Stimulated activated CD8-positive, alpha-beta memory T cell treated with anti-CD3 and anti-CD28 coated beads, Interleukin-15, amount 100 ng/mL, for 24 hours (primary cell): ENCODE data around the gene TMEM238.

ENCODE experiments used
- DNase-seq: peaks from one replicate; pipeline ENCODE4 v3.0.0-alpha.2; 2020; ENCODE audit warnings: low read depth

The TMEM238 gene

DNA sequence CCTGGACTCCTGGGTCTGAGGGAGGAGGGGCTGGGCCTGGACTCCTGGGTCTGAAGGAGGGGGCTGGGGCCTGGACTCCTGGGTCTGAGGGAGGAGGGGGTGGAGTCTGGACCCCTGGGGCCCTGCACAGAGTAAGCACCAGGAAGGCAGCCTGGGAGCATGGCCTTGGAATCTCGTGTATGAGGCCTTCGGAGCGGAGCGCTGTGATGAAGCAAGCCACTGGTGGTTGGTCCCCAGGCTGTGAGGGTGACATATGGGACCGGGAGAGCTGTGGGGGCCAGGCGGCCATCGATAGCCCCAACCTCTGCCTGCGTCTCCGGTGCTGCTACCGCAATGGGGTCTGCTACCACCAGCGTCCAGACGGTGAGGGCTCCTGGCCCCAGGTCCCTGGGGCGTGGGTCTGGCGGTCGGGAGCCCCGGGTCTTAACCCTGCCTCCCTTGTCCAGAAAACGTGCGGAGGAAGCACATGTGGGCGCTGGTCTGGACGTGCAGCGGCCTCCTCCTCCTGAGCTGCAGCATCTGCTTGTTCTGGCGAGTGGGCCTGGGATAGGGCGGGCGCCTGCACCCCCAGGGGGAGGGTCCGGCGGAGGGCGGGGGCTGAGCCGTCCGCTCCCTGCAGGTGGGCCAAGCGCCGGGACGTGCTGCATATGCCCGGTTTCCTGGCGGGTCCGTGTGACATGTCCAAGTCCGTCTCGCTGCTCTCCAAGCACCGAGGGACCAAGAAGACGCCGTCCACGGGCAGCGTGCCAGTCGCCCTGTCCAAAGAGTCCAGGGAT lies 6.5 kb downstream of the TMEM238 start:
- no peak for DNase-seq

DNA sequence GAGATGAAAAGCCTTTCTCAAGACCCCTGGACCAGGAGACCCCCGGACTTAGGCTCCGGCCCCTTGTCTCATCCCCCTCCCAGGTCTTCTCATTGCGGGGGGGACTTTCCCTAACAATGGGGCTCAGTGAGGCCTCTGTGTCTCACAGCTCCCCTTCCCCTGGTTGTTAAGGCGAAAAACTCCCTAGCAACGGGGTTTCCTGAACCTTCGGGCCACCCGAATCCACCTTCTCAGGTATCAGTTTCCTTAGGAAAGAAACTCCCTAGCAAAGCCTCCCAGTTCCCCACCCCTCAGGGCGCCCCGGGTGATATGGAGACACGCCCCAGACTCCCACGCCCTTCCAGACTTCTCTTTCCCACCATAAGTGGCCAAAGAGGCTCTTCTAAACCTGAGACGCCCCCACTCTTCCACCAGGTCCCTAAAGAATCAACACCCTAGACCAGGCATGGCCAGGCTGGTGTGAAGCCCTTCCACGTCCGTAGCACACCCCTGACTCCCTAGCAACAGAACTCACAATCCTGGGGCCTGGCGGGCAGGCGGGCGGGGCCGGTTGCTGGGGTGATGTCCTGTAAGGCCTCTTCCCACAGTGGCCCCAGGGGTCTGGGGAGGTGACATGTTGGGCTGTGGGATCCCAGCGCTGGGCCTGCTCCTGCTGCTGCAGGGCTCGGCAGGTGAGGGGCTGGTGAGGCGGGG lies 7.7 kb downstream of the TMEM238 start, which contains the start of gene TMEM190:
TSS of gene TMEM190 (plus strand) at position 586 of the 693 bp plus-strand sequence. CDS start at position 614, 28 bp downstream.
- no peak for DNase-seq

DNA sequence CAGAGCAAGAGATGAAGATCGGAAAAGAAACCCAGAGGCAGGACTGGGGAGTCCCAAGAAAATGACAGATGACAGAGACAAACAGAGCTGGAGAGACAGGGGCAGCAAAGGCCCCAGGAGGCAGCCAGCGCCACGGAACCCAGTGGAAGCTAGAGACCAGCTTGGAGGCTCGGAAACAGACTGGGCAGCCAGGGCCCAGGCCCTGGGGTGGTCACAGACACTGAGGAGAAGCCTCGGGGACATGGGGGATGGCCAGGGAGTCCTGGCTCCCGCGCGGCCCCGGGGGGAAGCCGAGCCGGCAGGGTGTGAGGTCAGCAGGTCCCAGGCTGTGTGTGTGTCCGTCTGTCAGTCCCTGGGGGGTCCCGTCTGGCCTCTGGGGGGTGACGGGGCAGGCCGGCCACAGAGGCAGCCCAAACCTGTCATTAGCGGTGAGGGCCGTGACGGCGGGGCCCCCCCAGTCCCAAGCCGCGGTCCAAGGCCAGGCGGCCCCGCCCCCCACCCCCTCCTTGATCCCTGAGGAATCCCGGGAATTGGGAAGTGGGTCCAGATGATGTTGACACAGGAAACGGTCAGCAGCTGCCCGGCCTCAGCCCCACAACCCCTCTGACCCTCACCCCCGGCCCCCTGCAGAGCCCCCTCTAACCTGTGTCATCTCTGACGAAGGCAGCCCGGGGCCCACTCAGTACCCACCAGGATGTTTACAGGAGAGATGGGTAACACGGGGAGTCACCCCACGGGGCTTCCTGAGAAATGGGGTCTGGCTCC lies 9.9 kb downstream of the TMEM238 start:
- no peak for DNase-seq

DNA sequence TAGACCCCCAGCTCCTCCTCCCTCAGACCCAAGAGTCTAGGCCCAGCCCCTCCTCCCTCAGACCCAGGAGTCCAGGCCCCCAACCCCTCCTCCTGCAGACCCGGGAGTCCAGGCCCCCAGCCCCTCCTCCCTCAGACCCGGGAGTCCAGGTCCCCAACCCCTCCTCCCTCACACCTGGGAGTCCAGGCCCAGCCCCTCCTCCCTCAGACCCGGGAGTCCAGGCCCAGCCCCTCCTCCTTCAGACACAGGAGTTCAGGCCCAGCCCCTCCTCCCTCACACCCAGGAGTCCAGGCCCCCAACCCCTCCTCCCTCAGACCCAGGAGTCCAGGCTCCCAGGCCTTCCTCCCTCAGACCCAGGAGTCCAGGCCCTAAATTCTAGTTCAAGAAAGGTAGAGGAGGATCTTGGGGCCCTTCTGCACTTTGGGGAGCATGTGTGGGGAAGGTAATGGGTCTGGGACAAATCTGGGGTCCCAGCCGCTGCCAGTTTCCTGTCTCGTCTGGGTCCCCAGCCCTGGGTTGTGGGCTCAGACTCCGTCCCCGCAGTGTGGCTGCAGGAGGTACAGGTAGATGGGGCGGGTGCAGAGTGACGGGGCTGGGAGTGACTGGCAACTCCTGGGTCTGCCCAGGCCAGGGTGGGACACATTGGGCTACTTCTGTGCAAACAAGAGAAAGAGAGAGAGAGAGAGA lies 10.6 kb downstream of the TMEM238 start:
- DNase-seq = no peak

DNA sequence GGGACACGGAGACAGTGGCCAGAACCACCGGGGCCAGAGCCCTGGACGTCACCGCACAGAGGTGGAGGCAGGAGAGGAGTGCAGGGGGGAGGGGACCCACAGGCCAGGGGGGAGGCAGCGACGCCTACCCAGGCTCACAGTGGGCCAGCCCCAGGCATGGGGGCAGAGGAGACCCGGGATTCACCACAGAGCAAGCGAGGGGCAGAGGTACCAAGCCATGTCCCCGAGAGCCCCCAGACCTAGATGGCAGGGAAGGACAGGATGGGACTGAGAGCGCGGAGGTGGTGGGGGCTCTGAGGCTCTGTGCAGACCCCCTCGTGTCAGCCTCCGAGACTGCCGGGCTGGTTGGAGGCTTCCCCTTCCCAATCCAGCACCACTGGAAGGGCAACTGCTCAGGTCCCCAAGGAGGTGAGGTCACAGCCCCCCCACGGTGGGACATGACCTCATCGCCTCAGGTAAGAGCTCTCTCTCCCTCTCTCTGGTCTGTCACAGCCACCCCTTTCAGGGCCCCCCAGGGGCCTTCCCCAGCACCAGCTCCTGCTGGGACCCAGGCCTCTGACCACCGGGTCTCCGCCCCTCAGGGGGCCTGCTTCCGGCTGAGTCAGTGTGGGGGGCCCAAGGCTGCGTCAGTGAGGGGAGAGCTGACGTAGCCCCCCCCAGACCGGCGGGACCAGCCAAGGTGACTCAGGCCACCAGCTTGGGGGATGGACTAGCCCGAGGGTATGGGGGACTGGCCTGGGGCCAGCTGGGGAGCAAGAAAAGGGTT lies 11.6 kb downstream of the TMEM238 start:
- no peak for DNase-seq

DNA sequence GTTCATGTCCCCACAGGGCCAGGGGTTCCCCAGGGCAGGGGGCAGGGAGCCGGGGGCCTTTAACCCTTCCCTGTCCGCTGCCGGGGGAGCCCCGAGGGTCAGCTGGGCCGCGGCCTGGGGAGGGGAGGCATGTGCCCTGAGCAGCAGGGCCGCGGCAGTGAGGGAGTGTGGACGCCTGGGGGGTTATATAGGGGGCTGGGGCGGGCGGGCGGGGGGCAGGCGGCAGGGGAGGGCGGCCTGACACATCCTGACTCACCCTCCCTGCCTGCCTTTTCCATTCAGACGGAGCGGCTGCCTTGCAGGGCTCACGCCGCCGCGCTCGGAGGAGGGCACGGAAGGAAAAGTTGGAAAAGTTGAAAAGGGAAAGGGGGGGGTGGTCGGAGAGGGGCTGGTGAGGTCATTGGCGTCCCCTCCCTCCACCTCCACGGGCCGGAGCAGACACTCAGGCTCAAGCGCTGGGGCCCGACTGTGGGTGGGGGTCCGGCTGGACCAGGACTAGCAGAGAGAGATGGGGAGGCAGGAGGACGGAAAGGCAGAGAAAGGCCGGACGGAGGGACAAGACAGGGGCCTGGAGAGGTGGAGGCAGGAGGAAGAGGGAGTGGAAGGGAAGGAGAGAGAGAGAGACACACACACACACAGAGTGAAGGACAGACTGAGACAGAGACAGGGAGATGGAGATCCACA lies 13.6 kb downstream of the TMEM238 start, which contains the start of gene IL11:
TSS of gene IL11 (minus strand) at position 159 of the 684 bp plus-strand sequence. CDS start at position 6, 153 bp downstream.
- DNase-seq = no peak

DNA sequence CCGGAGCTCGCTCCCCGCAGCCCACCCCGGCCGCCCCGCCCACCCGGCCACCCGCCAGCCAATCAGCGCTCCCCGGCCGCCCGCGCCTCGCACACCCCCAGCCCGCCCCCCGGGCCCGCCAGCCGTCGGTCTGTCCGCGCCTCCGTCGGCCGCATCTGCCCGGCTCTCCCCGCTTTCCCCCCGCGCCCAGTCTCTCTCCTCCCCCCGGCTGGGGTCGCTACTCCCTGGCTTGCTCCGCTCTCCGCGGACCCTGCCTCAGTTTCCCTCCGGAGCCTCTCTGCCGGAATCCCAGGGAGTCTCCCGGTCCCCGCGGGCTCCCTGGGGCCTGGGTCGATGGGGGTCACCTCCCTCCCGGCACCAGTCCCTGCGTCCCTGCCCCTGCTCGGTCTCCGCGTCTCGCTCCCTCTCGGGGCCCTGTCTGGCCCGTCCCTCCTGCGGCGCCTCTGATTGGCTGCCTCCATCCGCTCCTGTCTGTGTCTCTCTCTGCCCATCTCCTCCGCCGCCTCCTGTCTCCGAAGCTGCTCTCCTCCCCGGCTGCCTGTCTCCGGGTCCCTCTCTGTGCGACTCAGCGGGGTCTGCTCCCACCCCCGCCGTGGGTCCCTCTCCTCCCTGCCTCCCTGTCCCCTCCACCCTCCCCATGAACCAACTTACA lies 14.3 kb downstream of the TMEM238 start:
- DNase-seq = no peak

DNA sequence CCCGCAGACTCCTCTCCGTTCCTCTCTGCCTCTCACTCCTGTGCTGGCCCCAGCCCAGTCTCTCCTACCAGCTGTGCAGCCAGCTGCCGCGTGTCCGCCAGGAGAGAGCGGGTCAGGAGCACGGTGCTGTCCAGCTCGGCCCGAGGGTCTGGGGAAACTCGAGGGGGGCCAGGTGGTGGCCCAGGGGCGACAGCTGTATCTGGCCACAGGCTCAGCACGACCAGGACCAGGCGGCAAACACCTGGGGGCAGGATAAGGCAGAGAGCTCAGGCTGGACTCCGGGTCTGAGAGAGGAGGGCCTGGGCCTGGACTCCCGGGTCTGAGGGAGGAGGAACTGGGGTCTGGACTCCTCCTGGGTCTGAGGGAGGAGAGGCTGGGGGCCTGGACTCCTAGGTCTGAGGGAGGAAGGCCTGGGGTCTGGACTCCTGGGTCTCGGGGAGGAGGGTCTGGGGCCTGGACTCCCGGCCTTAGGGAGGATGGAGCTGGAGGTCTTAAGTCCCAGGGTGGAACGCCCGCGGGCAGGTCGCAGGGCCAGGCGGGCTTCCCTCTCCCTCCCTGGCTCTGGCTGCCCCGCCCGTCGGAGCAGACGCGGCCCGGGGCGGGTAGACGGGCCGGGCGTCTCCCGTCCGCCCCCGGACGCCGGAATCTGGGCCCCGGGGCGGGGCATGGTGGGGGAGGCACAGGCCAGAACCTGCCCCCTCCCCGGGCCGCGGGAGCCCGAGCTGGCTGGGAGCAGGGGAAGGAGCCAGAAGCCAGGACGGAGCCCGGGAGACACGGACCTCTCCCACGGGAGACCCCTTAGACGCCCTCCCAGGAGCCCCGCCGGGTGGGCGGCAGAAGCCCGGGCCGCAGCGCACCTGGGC lies 15.2 kb downstream of the TMEM238 start:
- no peak for DNase-seq

DNA sequence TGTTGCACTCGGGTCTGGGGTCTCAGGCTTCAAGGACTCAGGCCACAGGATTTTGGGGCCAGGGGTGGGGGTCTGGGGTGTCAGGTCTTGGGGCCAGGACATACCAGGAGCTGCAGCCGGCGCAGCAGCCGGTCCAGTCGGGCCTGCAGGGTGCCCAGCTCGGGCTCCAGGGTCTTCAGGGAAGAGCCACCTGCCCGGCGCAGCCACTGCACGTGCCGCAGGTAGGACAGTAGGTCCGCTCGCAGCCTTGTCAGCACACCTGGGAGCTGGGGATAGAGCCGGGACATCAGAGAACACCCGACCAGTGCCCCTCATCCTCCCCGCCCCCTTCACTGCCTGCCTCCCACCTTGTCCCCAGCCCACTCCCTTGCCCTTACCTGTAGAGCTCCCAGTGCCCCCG lies 16.0 kb downstream of the TMEM238 start:
- no peak for DNase-seq

DNA sequence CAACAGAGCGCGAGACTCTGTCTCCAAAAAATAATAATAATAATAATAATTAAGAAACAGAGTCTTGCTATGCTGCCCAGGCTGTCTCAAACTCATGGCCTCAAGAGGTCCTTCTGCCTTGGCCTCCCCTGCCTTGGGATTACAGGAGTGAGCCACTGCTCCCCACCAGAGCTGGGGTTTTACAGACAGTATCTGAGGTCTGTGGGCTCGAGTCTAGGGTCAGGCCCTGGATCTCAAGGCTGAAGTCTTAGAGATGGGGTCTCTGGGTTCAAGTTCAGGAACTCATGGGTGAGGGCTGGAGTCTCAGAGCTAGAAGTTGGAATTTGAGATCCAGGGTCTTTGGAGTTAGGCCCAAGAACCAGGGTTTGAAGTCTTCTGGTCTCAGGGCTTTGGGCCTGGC lies 17.3 kb downstream of the TMEM238 start:
- no peak for DNase-seq

DNA sequence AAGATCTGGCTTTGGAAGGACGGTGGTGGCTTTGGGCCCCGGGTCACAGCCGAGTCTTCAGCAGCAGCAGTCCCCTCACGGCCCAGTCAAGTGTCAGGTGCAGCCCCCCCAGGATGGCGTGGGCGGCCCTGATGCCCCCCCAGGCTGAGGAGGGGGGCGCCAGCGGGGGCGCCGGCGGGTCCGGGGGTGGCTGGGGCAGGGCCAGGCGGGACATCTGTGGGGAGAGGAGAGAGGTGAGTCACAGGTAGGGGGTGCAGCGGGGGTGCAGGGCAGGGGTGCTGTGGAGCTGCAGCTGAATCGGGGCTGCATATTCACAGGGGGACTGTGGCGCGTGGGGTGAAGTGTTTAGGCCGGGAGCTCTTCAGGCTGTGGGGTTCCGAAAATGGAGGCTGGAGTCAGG lies 18.1 kb downstream of the TMEM238 start:
- DNase-seq = no peak

DNA sequence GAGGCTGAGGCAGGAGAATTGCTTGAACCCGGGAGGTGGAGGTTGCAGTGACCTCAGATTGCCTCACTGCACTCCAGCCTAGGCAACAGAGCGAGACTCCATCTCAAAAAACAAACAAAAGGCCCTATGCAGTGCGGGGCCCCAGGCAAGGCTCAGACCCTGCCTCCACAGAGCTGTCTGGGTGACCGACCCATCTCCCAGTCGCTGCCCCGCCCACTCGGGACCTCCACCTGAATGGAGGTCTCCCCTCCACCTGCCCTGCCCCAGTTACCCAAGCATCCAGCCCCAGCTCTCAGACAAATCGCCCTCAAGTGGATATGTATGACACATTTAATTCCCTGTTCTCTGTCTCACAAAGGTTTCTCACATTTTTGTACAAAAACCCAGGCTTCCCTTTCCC lies 18.8 kb downstream of the TMEM238 start:
- no peak for DNase-seq

DNA sequence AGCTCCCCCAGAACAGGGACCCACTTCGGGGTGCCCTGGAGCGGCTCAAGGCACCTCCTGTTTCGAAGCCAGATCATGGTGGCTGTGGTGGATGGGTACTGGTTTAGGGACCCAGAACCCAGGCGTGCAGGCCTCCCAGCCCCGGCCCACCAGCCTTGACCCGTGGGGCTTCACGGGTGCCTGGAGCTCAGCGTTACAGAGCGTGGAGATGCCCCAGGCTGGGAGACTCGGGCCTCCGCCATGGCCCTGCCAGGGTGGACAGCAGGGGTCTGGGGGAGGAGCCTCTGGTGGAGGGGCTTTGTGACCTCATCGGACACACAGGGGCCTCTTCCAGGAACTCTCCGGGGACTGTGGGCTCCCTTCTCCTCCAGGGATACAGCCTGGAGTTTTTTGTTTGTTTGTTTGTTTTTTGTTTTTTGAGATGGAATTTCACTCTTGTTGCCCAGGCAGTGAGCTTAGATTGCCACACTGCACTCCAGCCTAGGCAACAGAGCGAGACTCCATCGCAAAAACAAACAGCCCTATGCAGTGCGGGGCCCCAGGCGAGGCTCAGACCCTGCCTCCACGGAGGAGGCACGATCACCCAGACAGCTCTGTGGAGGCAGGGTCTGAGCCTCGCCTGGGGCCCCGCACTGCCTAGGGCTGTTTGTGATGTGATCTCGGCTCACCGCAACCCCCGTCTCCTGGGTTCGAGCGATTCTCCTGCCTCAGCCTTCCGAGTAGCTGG lies 20.9 kb downstream of the TMEM238 start, which contains the start of gene GARIN5B:
TSS of gene GARIN5B (minus strand) at position 271 of the 727 bp plus-strand sequence. CDS start at position 77, 194 bp downstream.
- DNase-seq = no peak

DNA sequence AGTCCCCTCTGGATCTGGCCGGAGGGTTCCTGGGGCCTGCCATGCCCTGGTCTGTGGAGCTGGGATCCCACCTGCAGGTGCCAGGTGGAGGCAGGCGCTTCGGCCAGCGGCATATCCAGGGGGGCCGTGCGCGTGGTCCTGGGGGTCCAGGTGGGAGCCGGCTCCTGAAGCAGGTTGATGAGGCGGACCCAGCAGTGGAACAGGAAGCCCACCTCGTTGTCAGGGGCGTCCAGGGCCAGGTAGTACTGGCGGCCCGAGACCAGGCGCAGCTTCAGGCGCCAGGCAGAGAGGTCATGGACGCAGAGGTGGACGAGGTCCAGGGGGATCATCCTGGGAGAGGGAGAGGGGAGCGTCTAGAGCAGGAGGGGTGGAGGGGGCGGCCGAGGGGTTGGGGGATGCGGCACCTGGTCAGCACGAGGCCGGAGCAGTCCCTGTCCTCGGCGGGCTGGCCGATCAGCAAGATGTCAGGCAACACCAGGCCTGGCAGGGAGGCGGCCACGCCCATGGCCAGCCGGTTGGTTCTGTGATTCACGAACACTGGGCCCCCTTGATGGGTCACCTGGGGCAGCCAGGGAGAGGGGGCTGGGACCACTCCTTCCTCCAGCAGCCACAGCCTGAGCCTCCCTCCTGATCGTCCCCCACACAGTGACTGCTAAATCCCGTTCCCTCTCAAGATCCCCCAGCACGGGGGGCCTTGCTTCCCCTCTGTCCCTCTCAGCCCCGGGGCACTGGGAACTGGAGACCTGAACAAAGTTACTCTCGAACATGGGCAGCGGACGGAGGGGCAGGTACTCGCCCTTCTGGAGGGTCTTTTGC lies 21.7 kb downstream of the TMEM238 start:
- no peak for DNase-seq

DNA sequence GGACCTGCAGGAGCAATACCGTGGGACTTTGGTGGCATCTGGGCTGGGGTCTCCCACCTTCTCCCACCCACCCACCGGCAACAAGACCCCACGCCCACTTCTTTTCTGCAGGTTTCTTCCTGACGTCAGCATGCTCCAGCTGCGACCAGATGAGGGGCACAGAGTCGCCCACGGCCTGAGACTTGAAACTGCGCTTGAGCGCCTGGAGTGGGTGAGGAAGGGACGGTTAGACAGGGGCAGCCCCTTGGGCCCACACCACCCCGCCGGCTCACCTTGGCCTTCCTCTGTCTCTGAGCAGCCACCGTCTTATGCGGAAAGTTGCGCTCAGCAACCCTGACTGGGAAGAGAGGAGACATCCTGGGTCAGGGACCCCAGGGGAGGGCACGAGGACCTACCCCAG lies 23.2 kb downstream of the TMEM238 start:
- no peak for DNase-seq

DNA sequence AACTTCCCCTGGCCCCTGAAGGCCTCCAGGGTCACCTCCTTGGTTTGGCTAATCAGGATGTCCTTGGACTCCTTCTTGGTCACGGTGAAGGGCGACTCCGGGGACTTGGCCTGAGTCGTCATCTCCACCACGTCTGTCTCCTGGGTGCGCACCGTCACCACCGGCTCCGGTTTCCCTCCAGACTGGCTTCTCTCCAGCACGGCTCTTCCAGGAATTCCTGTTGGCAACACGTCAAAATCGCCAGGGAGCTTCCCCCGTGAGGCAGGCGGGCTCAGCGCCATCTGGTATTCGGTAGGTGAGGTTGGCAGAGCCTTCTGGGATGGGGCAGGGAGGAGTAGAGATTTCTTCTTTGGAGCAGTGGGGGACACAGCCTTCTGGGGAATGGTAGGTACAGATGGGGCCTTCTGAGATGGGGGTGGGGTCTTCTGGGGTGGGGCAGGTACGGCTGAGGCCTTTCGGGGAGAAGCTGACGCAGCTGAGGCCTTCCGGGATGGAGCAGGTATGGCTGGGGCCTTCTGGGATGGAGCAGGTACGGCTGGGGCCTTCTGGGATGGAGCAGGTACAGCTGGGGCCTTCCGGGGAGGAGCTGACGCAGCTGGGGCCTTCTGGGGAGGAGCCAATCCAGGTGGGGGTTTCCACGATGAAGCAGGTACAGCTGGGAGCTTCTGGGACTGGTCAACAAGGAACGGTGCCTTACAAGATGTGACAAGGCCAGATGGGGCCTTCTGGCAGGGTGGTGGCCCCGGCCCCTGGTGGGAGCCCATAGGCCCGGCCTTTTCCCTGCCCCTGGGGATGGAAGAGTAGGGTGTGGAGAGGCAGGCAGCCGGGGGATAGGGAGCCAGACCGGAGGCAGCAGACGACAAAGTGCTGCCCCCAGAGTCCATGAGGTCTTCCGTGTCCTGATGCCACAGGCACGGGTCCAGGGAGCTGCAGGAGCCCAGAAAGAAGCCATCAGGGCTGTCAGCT lies 24.9 kb downstream of the TMEM238 start:
- no peak for DNase-seq
